HEK293 (cell line): Measurements from ENCODE around the gene SPACDR.

Source experiments
- CTCF ChIA-PET: fragments of 350-600 bp; formaldehyde crosslinking; extraction: SDS; loops from one replicate; lab custom pipeline; 2021; ENCODE audit warnings: antibody characterized with exemption; lab: Yijun Ruan, JAX
- POLR2A ChIA-PET: fragments of 300-600 bp; formaldehyde crosslinking; extraction: SDS; loops from one replicate; lab custom pipeline; 2020; ENCODE audit warnings: antibody characterized with exemption, inconsistent platforms; lab: Yijun Ruan, JAX
- H3K27ac ChIP-seq: fragments of 200-500 bp; sonication (Bioruptor generic); 2 replicates; pipeline ENCODE4 v1.5.1; 2014; ENCODE audit warnings: low read depth, low read length, control low read depth, inconsistent platforms; ENCODE audit errors: extremely low read depth
- H3K36me3 ChIP-seq, 2 experiments: fragments of 200-500 bp in 1 of 2; sonication (Bioruptor generic) in 1 of 2; 1 replicate in 1 of 2; 2 replicates in 1 of 2; pipeline ENCODE4 v1.5.1; 2014 to 2017; ENCODE audit warnings: inconsistent platforms in 2 of 2, low read length in 2 of 2; ENCODE audit not compliant: control insufficient read depth in 2 of 2, insufficient read depth in 1 of 2
- H3K4me1 ChIP-seq: fragments of 200-500 bp; sonication (Bioruptor generic); 2 replicates; pipeline ENCODE4 v1.5.1; 2014; ENCODE audit warnings: mild to moderate bottlenecking, low read length, inconsistent platforms; ENCODE audit not compliant: control insufficient read depth, insufficient read depth
- H3K4me3 ChIP-seq: 2 replicates; pipeline ENCODE4 v1.5.1; 2011; ENCODE audit warnings: low read depth, mild to moderate bottlenecking, control low read depth, low read length, moderate library complexity
- H3K9me3 ChIP-seq: fragments of 200-500 bp; sonication (Bioruptor generic); 2 replicates; pipeline ENCODE4 v1.5.1; 2014; ENCODE audit warnings: low read depth, low read length, inconsistent platforms; ENCODE audit not compliant: control insufficient read depth, insufficient read depth
- OVOL3 ChIP-seq: fragments of 450-650 bp; formaldehyde crosslinking; IDR thresholded peaks from 2 replicates; pipeline ENCODE4 v1.5.1; 2016; ENCODE audit warnings: missing biosample characterization, missing genetic modification characterization
- ZBTB8A ChIP-seq: fragments of 450-650 bp; formaldehyde crosslinking; IDR thresholded peaks from 2 replicates; pipeline ENCODE4 v1.5.1; 2016; ENCODE audit warnings: missing biosample characterization, missing genetic modification characterization
- ZNF10 ChIP-seq: fragments of 450-650 bp; formaldehyde crosslinking; IDR thresholded peaks from 2 replicates; pipeline ENCODE4 v1.5.1; 2017; ENCODE audit warnings: missing biosample characterization, missing genetic modification characterization
- ZNF16 ChIP-seq: fragments of 450-650 bp; formaldehyde crosslinking; IDR thresholded peaks from 2 replicates; pipeline ENCODE4 v1.5.1; 2016; ENCODE audit warnings: low read depth, missing biosample characterization, missing genetic modification characterization
- ZNF175 ChIP-seq: fragments of 450-650 bp; formaldehyde crosslinking; IDR thresholded peaks from 2 replicates; pipeline ENCODE4 v1.5.1; 2016; ENCODE audit warnings: missing biosample characterization, missing genetic modification characterization
- ZNF302 ChIP-seq: fragments of 450-650 bp; formaldehyde crosslinking; IDR thresholded peaks from 2 replicates; pipeline ENCODE4 v1.5.1; 2016; ENCODE audit warnings: missing biosample characterization, missing genetic modification characterization, low read depth
- ZNF324 ChIP-seq: fragments of 450-650 bp; formaldehyde crosslinking; IDR thresholded peaks from 2 replicates; pipeline ENCODE4 v1.5.1; 2016; ENCODE audit warnings: missing biosample characterization, missing genetic modification characterization
- ZNF426 ChIP-seq: fragments of 450-650 bp; formaldehyde crosslinking; IDR thresholded peaks from 2 replicates; pipeline ENCODE4 v1.5.1; 2017; ENCODE audit warnings: missing biosample characterization, missing genetic modification characterization, mild to moderate bottlenecking, inconsistent platforms, moderate library complexity
- ZNF610 ChIP-seq: fragments of 450-650 bp; formaldehyde crosslinking; IDR thresholded peaks from 2 replicates; pipeline ENCODE4 v1.5.1; 2016; ENCODE audit warnings: missing biosample characterization, missing genetic modification characterization, borderline replicate concordance
- ZNF629 ChIP-seq: fragments of 450-650 bp; formaldehyde crosslinking; IDR thresholded peaks from 2 replicates; pipeline ENCODE4 v1.5.1; 2017; ENCODE audit warnings: missing biosample characterization, missing genetic modification characterization
- ZNF843 ChIP-seq: fragments of 450-650 bp; formaldehyde crosslinking; IDR thresholded peaks from 2 replicates; pipeline ENCODE4 v1.5.1; 2016; ENCODE audit warnings: missing biosample characterization, missing genetic modification characterization
- TF ChIP-seq, protein P1 (sequence below): fragments of 450-650 bp; formaldehyde crosslinking; IDR thresholded peaks from 2 replicates; pipeline ENCODE4 v1.5.0; 2017; ENCODE audit warnings: missing biosample characterization, missing genetic modification characterization, borderline replicate concordance
- TF ChIP-seq, protein P2 (sequence below): fragments of 450-650 bp; formaldehyde crosslinking; IDR thresholded peaks from 2 replicates; pipeline ENCODE4 v1.5.1; 2016; ENCODE audit warnings: missing biosample characterization, missing genetic modification characterization
- TF ChIP-seq, protein P3 (sequence below): sonication (generic); formaldehyde crosslinking; IDR thresholded peaks from 2 replicates; pipeline ENCODE4 v1.8.1; 2022; ENCODE audit warnings: mild to moderate bottlenecking, moderate library complexity, missing genetic modification reagents
- TF ChIP-seq, protein P4 (sequence below): fragments of 450-650 bp; formaldehyde crosslinking; IDR thresholded peaks from 2 replicates; pipeline ENCODE4 v1.5.1; 2017; ENCODE audit warnings: missing biosample characterization, missing genetic modification characterization
- TF ChIP-seq, protein P5 (sequence below): fragments of 450-650 bp; formaldehyde crosslinking; IDR thresholded peaks from 2 replicates; pipeline ENCODE4 v1.5.1; 2017; ENCODE audit warnings: missing biosample characterization, missing genetic modification characterization
- TF ChIP-seq, protein P6 (sequence below): fragments of 450-650 bp; formaldehyde crosslinking; IDR thresholded peaks from 2 replicates; pipeline ENCODE4 v1.5.1; 2016; ENCODE audit warnings: missing biosample characterization, missing genetic modification characterization
- TF ChIP-seq, protein P7 (sequence below): fragments of 450-650 bp; formaldehyde crosslinking; optimal IDR thresholded peaks from 2 replicates; pipeline ENCODE3; 2016; ENCODE audit warnings: missing biosample characterization, mild to moderate bottlenecking, missing genetic modification characterization

The SPACDR gene

DNA sequence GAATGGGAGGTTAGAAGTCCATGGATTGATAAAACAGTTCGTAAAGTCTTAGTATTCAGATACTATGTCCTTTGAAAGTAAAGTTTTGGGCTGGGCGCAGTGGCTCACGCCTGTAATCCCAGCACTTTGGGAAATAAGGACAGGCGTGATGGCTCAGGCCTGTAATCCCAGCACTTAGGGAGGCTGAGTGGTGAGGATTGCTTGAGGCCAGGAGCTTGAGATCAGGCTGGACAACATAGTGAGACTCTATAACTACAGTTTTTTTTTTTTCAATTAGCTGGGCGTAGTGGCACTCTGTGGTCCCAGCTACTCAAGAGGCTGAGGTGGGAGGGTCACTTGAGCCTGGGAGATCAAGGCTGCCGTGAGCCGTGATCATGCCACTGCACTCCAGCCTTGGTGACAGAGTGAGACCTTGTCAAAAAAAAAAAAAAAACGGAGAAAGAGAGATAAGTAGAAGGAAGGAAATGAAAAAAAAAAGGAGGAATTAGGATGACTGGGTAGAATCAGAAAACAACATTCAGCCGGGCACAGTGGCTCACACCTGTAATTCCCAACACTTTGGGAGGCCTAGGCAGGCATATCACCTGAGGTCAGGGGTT is 49.3 kb upstream of the SPACDR start (continued):
- TF ChIP-seq, protein P1, sequence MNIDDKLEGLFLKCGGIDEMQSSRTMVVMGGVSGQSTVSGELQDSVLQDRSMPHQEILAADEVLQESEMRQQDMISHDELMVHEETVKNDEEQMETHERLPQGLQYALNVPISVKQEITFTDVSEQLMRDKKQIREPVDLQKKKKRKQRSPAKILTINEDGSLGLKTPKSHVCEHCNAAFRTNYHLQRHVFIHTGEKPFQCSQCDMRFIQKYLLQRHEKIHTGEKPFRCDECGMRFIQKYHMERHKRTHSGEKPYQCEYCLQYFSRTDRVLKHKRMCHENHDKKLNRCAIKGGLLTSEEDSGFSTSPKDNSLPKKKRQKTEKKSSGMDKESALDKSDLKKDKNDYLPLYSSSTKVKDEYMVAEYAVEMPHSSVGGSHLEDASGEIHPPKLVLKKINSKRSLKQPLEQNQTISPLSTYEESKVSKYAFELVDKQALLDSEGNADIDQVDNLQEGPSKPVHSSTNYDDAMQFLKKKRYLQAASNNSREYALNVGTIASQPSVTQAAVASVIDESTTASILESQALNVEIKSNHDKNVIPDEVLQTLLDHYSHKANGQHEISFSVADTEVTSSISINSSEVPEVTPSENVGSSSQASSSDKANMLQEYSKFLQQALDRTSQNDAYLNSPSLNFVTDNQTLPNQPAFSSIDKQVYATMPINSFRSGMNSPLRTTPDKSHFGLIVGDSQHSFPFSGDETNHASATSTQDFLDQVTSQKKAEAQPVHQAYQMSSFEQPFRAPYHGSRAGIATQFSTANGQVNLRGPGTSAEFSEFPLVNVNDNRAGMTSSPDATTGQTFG (tag by site-specific recombination) = no peak
- no peak for TF ChIP-seq ZNF175 (tag by site-specific recombination)
- TF ChIP-seq, protein P2, sequence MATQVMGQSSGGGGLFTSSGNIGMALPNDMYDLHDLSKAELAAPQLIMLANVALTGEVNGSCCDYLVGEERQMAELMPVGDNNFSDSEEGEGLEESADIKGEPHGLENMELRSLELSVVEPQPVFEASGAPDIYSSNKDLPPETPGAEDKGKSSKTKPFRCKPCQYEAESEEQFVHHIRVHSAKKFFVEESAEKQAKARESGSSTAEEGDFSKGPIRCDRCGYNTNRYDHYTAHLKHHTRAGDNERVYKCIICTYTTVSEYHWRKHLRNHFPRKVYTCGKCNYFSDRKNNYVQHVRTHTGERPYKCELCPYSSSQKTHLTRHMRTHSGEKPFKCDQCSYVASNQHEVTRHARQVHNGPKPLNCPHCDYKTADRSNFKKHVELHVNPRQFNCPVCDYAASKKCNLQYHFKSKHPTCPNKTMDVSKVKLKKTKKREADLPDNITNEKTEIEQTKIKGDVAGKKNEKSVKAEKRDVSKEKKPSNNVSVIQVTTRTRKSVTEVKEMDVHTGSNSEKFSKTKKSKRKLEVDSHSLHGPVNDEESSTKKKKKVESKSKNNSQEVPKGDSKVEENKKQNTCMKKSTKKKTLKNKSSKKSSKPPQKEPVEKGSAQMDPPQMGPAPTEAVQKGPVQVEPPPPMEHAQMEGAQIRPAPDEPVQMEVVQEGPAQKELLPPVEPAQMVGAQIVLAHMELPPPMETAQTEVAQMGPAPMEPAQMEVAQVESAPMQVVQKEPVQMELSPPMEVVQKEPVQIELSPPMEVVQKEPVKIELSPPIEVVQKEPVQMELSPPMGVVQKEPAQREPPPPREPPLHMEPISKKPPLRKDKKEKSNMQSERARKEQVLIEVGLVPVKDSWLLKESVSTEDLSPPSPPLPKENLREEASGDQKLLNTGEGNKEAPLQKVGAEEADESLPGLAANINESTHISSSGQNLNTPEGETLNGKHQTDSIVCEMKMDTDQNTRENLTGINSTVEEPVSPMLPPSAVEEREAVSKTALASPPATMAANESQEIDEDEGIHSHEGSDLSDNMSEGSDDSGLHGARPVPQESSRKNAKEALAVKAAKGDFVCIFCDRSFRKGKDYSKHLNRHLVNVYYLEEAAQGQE (tag by site-specific recombination) = no peak
- no peak for TF ChIP-seq OVOL3 (tag by site-specific recombination)

DNA sequence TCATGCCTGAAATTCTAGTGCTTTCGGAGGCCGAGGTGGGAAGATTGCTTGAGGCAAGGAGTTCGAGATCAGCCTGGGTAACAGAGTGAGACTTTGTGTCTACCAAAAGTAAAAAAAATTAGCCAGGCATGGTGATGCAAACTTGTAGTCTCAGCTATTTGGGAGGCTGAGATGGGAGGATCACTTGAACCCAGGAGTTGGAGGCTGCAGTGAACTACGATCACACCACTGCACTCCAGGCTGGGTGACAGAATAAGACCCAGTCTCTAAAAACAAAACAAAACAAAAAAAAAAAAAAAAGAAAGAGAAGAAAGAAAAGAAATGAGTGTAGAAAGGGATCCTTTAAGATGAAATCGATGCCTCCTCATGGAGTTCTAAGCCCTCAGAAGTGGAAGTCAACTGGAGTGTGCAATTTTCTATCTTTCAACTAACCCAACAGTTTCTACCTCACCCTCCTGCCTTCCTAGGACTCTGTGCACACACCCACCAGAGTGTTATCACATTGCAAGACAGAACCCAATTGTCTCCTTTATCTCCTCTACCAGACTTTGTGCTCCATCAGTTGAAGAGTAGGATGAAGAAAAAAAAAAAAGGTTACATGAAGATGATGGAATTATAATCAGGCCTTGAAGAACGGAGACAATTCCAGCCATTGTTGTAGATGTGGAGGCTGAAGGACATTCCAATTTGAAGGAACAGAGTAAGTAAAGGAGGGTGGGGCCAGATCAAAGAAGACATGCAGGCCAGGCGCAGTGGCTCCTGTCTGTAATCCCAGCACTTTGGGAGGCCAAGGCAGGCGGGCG is 46.6 kb upstream of the SPACDR start:
- POLR2A ChIA-PET = no interaction called here
- CTCF ChIA-PET = no interaction called here
- TF ChIP-seq ZNF426 (tag by site-specific recombination) = no peak
- TF ChIP-seq, protein P3, sequence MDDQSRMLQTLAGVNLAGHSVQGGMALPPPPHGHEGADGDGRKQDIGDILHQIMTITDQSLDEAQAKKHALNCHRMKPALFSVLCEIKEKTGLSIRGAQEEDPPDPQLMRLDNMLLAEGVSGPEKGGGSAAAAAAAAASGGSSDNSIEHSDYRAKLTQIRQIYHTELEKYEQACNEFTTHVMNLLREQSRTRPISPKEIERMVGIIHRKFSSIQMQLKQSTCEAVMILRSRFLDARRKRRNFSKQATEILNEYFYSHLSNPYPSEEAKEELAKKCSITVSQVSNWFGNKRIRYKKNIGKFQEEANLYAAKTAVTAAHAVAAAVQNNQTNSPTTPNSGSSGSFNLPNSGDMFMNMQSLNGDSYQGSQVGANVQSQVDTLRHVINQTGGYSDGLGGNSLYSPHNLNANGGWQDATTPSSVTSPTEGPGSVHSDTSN (CRISPR knock-in tag) = no peak
- no peak for TF ChIP-seq ZNF324
- no peaks in the 10 kb centered on the region for H3K4me1 ChIP-seq
- H3K4me3 ChIP-seq = no peak overlapping the region
- H3K9me3 ChIP-seq = no peaks in the 10 kb centered on the region
- no peaks in the 10 kb centered on the region for H3K36me3 ChIP-seq
- no peak overlapping the region for H3K27ac ChIP-seq

DNA sequence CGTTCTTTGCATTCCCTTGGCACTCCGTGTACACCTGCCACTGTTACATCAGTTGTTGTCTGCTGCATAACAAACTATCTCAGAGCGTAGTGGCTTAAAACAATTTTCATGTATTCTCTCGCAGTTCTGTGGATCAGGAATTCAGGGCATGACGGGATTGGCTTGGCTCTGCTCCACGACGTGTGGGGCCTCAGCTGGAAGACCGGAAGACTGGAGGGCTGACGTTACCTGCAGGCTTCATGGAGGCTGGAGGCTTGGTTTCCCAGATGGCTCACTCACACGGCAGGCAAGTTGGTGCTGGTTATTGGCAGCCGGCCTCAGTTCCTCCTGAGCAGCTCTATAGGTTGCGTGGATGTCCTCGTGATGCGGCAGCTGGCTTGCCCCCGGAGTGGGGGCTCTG is 45.2 kb upstream of the SPACDR start:
- ChIA-PET POLR2A (no interaction called here), CTCF (interaction anchor here (0.6 to 1.2 kb wide), 2 partner anchors 50 to 56 kb away, joined by 3 to 9 read pairs; no protein-coding TSS in a partner anchor)
- no peaks in the 10 kb centered on the region for H3K9me3 ChIP-seq
- H3K36me3 ChIP-seq = no peaks in the 10 kb centered on the region
- H3K4me1 ChIP-seq = no peaks in the 10 kb centered on the region
- H3K27ac ChIP-seq = no peak overlapping the region
- no peak overlapping the region for H3K4me3 ChIP-seq
- no peak for TF ChIP-seq ZNF16
- TF ChIP-seq, protein P4, sequence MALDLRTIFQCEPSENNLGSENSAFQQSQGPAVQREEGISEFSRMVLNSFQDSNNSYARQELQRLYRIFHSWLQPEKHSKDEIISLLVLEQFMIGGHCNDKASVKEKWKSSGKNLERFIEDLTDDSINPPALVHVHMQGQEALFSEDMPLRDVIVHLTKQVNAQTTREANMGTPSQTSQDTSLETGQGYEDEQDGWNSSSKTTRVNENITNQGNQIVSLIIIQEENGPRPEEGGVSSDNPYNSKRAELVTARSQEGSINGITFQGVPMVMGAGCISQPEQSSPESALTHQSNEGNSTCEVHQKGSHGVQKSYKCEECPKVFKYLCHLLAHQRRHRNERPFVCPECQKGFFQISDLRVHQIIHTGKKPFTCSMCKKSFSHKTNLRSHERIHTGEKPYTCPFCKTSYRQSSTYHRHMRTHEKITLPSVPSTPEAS (tag by site-specific recombination) = no peak
- TF ChIP-seq ZNF302 (tag by site-specific recombination) = no peak
- TF ChIP-seq, protein P5, sequence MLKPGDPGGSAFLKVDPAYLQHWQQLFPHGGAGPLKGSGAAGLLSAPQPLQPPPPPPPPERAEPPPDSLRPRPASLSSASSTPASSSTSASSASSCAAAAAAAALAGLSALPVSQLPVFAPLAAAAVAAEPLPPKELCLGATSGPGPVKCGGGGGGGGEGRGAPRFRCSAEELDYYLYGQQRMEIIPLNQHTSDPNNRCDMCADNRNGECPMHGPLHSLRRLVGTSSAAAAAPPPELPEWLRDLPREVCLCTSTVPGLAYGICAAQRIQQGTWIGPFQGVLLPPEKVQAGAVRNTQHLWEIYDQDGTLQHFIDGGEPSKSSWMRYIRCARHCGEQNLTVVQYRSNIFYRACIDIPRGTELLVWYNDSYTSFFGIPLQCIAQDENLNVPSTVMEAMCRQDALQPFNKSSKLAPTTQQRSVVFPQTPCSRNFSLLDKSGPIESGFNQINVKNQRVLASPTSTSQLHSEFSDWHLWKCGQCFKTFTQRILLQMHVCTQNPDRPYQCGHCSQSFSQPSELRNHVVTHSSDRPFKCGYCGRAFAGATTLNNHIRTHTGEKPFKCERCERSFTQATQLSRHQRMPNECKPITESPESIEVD (tag by site-specific recombination) = no peak
- no peak for TF ChIP-seq ZNF10 (tag by site-specific recombination)
- TF ChIP-seq ZNF610 (tag by site-specific recombination) = no peak
- TF ChIP-seq, protein P6, sequence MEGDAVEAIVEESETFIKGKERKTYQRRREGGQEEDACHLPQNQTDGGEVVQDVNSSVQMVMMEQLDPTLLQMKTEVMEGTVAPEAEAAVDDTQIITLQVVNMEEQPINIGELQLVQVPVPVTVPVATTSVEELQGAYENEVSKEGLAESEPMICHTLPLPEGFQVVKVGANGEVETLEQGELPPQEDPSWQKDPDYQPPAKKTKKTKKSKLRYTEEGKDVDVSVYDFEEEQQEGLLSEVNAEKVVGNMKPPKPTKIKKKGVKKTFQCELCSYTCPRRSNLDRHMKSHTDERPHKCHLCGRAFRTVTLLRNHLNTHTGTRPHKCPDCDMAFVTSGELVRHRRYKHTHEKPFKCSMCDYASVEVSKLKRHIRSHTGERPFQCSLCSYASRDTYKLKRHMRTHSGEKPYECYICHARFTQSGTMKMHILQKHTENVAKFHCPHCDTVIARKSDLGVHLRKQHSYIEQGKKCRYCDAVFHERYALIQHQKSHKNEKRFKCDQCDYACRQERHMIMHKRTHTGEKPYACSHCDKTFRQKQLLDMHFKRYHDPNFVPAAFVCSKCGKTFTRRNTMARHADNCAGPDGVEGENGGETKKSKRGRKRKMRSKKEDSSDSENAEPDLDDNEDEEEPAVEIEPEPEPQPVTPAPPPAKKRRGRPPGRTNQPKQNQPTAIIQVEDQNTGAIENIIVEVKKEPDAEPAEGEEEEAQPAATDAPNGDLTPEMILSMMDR (tag by site-specific recombination) = no peak
- TF ChIP-seq ZNF843 (tag by site-specific recombination) = no peak
- TF ChIP-seq ZBTB8A (tag by site-specific recombination) = no peak
- TF ChIP-seq, protein P7, sequence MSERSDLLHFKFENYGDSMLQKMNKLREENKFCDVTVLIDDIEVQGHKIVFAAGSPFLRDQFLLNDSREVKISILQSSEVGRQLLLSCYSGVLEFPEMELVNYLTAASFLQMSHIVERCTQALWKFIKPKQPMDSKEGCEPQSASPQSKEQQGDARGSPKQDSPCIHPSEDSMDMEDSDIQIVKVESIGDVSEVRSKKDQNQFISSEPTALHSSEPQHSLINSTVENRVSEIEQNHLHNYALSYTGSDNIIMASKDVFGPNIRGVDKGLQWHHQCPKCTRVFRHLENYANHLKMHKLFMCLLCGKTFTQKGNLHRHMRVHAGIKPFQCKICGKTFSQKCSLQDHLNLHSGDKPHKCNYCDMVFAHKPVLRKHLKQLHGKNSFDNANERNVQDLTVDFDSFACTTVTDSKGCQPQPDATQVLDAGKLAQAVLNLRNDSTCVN (tag by site-specific recombination) = no peak
- TF ChIP-seq ZNF629 (tag by site-specific recombination) = no peak
